Effector memory CD4-positive, alpha-beta T cell (primary cell): Measurements from ENCODE around the gene BRIP1.

Experiments used
- DNase-seq, 3 donors: peaks; one replicate each; pipeline ENCODE4 v3.0.0-alpha.2; 2020
- H3K27ac ChIP-seq: 2 replicates; pipeline ENCODE4 v1.7.0; 2013; ENCODE audit warnings: mild to moderate bottlenecking, low read length, moderate library complexity; ENCODE audit not compliant: insufficient read depth, poor library complexity, severe bottlenecking
- H3K27me3 ChIP-seq: replicated peaks from 2 replicates; pipeline ENCODE4 v1.7.0; 2013; ENCODE audit warnings: mild to moderate bottlenecking, low read length; ENCODE audit not compliant: insufficient read depth, control insufficient read depth, poor library complexity, severe bottlenecking
- H3K36me3 ChIP-seq: 2 replicates; pipeline ENCODE4 v1.7.0; 2013; ENCODE audit warnings: mild to moderate bottlenecking, low read length, moderate library complexity; ENCODE audit not compliant: control insufficient read depth, insufficient read depth
- H3K4me1 ChIP-seq: 2 replicates; pipeline ENCODE4 v1.7.0; 2013; ENCODE audit warnings: low read length, mild to moderate bottlenecking; ENCODE audit not compliant: control insufficient read depth, insufficient read depth, poor library complexity, severe bottlenecking
- H3K4me3 ChIP-seq: 2 replicates; pipeline ENCODE4 v1.7.0; 2013; ENCODE audit warnings: low read length, low read depth, mild to moderate bottlenecking; ENCODE audit not compliant: insufficient read depth, poor library complexity, severe bottlenecking
- H3K9me3 ChIP-seq: 2 replicates; pipeline ENCODE4 v1.7.0; 2013; ENCODE audit warnings: mild to moderate bottlenecking, low read length, moderate library complexity; ENCODE audit not compliant: control insufficient read depth

BRIP1 gene

GRCh38 chr17:61809816-61810392, 53.4 kb downstream of the BRIP1 start:
- Histone ChIP-seq H3K4me3 (no peak overlapping the region), H3K4me1 (no peaks in the 10 kb centered on the region), H3K9me3 (no peaks in the 10 kb centered on the region), H3K27ac (no peak overlapping the region), H3K36me3 (no peaks in the 10 kb centered on the region), H3K27me3 (no peaks in the 10 kb centered on the region)
- no peak for DNase-seq

- Histone ChIP-seq H3K36me3 (no peaks in the 10 kb centered on the region), H3K27me3 (no peaks in the 10 kb centered on the region), H3K27ac (no peak overlapping the region), H3K4me1 (no peaks in the 10 kb centered on the region), H3K4me3 (no peak overlapping the region), H3K9me3 (no peaks in the 10 kb centered on the region)
- DNase-seq = no peak
These were observed 54.9 kb downstream of the BRIP1 start for GRCh38 chr17:61808442-61808841.

GRCh38 chr17:61806936-61807335, 56.4 kb downstream of the BRIP1 start:
- Histone ChIP-seq H3K4me1 (no peaks in the 10 kb centered on the region), H3K9me3 (no peaks in the 10 kb centered on the region), H3K27ac (no peak overlapping the region), H3K4me3 (no peak overlapping the region), H3K27me3 (no peaks in the 10 kb centered on the region), H3K36me3 (no peaks in the 10 kb centered on the region)
- DNase-seq = no peak

GRCh38 chr17:61806081-61806828, 57.1 kb downstream of the BRIP1 start:
- Histone ChIP-seq H3K27ac (no peak overlapping the region), H3K9me3 (no peaks in the 10 kb centered on the region), H3K27me3 (no peaks in the 10 kb centered on the region)

GRCh38 chr17:61805399-61805798, 57.9 kb downstream of the BRIP1 start:
- no peak for DNase-seq
- Histone ChIP-seq H3K36me3 (no peaks in the 10 kb centered on the region), H3K27ac (no peak overlapping the region), H3K9me3 (no peaks in the 10 kb centered on the region), H3K4me1 (no peaks in the 10 kb centered on the region), H3K4me3 (no peak overlapping the region), H3K27me3 (no peaks in the 10 kb centered on the region)

More at GRCh38 chr17:61806081-61806828, 57.1 kb downstream of the BRIP1 start:
- Histone ChIP-seq H3K4me3 (no peak overlapping the region), H3K36me3 (no peaks in the 10 kb centered on the region), H3K4me1 (no peaks in the 10 kb centered on the region)
- DNase-seq = no peak

- H3K4me3 ChIP-seq = no peak overlapping the region
- DNase-seq = no peak
- no peak overlapping the region for H3K27ac ChIP-seq
- H3K9me3 ChIP-seq = no peaks in the 10 kb centered on the region
- no peaks in the 10 kb centered on the region for H3K27me3 ChIP-seq
- no peaks in the 10 kb centered on the region for H3K4me1 ChIP-seq
- H3K36me3 ChIP-seq = no peaks in the 10 kb centered on the region
These were observed 59.5 kb downstream of the BRIP1 start for GRCh38 chr17:61803796-61804195.

GRCh38 chr17:61803216-61803615, 60.1 kb downstream of the BRIP1 start:
- no peaks in the 10 kb centered on the region for H3K36me3 ChIP-seq
- H3K27me3 ChIP-seq = no peaks in the 10 kb centered on the region
- H3K27ac ChIP-seq = no peak overlapping the region
- no peak for DNase-seq
- H3K4me1 ChIP-seq = no peaks in the 10 kb centered on the region
- H3K9me3 ChIP-seq = no peaks in the 10 kb centered on the region
- no peak overlapping the region for H3K4me3 ChIP-seq

- Histone ChIP-seq H3K36me3 (no peaks in the 10 kb centered on the region), H3K9me3 (no peaks in the 10 kb centered on the region), H3K4me3 (no peak overlapping the region), H3K27me3 (no peaks in the 10 kb centered on the region), H3K4me1 (no peaks in the 10 kb centered on the region), H3K27ac (no peak overlapping the region)
- DNase-seq = no peak
These were observed 63.4 kb downstream of the BRIP1 start for GRCh38 chr17:61799812-61800484.

GRCh38 chr17:61797283-61797682, 66.0 kb downstream of the BRIP1 start:
- Histone ChIP-seq H3K27me3 (no peaks in the 10 kb centered on the region), H3K36me3 (no peaks in the 10 kb centered on the region), H3K4me3 (no peak overlapping the region), H3K9me3 (no peaks in the 10 kb centered on the region), H3K4me1 (no peaks in the 10 kb centered on the region), H3K27ac (no peak overlapping the region)
- no peak for DNase-seq

GRCh38 chr17:61795546-61795945, 67.8 kb downstream of the BRIP1 start:
- no peak for DNase-seq
- no peak overlapping the region for H3K4me3 ChIP-seq
- H3K9me3 ChIP-seq = no peaks in the 10 kb centered on the region
- H3K27ac ChIP-seq = no peak overlapping the region
- no peaks in the 10 kb centered on the region for H3K36me3 ChIP-seq
- no peaks in the 10 kb centered on the region for H3K27me3 ChIP-seq
- no peaks in the 10 kb centered on the region for H3K4me1 ChIP-seq
